Activated CD4-positive, CD25-positive, alpha-beta regulatory T cell treated with anti-CD3 and anti-CD28 coated beads, Interleukin-2, amount 50 U/mL, for 16 hours (primary cell): ENCODE data around the gene NAT9.
A peak's percentile ranks its signal among the peaks of the same experiment; 100 is the strongest.

Experiments
- DNase-seq: peaks from one replicate; pipeline ENCODE4 v3.0.0-alpha.2; 2020; ENCODE audit warnings: low read depth, low spot score

The NAT9 gene

DNA sequence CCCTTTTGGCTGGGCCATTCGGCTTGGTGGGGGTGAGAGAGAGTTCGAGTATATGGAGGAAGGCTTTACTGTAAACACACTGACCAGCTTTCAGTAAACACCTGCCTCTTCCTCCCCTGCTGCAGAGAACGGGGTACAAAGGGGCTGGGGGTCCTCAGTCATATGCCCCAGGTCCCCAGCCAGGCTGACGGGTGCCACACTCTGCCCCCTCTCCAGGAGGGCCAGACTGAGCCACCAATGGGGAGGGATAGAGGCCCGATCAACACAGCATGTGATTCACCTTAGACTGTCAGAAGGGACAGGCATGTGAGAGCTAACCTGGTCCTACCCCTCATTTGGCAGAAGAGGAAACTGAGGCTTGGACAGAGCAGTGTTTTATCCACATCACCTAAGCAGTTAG lies 14.7 kb downstream of the NAT9 start:
- DNase-seq = no peak

- DNase-seq = no peak
These were observed 15.6 kb downstream of the NAT9 start for GRCh38 chr17:74760404-74761105.

DNA sequence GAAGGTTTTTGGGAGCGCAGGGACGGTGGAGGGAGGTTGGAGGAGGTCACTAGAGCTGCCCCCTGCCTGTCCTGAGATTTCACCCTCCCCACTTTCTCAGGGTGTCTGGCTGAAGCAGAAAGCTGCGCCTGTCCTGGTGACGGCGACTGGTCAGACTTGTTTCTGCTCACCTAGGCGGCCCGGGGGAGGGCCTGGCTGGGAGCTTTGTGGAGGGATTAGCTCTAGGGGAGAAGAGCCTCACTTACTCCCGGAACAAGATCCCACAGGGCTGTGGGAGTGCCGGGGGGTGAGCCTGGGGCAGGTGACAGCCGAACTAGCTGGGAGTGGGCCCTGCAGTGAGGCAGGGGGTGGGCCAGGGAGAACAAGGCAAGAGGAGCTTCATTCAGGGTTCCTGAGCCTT lies 16.2 kb downstream of the NAT9 start:
- no peak for DNase-seq

DNA sequence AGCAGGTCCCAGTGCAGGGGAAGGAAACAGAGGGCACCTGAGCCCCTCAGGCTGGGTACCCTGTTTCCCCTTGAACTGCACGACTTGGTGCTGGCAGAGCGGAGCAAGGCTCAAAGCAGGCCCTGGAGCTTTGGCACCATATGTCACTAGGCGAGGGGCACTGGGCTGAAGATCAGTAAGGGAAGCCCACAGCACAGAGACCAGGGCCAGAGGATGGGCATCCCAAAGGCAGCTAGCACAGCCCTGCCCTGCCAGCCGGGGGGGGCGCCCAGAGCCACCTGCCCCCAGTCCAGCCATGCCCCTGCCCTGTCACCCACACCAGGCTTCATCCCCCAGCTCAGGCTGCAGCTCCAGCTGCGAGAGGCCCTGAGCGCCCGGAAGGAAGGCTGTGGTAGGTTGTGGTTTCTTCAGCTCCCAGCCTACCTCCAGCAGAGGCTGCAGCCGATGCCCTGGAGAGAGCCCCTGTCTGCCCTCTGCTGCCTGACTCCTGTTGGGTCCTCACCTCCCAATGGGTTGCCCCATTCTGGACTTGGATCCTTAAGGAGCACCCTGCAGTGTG lies 16.8 kb downstream of the NAT9 start:
- DNase-seq = no peak

DNA sequence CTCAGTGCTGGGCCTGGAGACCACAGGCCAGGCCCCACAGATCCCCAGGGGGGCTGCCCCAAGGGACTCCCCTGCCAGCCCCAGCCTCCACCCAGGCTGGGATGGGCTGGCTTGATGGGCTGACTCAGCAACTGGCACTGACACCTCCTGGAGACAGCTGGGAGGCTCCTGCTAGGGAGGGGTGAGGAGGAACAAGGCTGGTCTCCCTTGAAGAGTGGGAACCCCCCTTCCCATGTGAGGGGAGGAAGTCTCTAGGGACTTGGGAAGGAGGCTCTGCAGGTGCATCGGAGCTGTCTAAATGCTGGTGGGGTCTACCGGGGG lies 17.3 kb downstream of the NAT9 start:
- DNase-seq = no peak

- no peak for DNase-seq
These were observed 18.0 kb downstream of the NAT9 start for GRCh38 chr17:74757931-74758847.

DNA sequence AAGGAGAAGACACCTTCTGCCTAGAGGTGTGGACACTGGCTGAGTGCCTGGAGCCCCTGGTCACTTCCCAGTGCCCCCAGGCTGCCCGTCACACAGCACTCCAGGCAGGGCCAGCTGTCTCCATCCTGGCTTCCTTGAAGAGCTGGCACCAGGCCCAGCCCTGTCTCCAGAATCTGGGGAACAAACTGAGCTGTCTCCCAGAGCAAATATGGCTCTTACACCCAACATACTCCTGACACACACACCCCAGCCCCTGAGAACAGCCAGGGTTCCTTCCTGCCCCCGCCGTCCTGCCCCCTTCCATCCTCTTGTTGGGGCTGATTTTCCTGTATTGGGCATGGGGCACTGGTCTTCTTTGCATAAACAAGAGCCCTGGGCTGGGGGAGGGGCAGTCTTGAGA lies 18.6 kb downstream of the NAT9 start:
- DNase-seq = no peak

- no peak for DNase-seq
These were observed 19.3 kb downstream of the NAT9 start for GRCh38 chr17:74756891-74757290.

DNA sequence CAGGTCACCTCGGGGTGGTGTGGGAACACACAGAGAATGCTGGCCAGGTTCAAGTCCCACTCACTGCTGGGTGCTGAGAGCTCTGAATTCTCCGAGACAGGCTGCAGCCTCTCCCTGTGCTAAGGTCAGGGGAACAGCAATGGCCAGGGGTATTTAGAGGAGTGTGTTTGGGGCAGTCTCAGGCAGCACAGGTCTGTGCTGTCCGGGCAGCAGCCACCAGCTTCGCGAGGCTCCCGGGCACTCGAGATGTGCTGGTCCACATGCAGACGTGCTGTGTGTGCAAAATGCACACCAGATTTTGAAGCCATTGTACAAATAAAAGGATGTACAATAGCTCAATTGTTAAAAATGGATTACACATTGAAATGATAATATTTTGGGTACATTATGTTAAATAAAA lies 20.6 kb downstream of the NAT9 start:
- no peak for DNase-seq

DNA sequence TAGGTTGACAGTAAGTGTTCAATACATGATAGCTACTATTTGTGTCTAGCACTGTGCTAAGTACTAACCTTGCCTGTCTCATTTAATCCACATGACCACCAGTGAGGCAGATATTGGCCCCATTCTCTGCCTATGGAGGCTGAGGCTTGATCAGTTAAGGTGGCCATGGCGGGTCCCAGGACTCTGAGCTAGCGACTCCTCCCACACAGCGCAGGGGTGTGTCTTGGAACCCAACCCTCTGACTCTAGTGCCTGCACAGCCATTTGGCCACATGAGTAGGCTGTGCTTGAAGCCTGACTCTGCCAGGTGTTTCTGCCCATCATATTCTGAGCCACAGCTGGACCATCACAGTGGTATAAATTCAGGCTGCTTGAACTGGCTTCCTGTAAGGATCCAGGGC lies 21.3 kb downstream of the NAT9 start:
- DNase-seq = no peak

- no peak for DNase-seq
These were observed 23.2 kb downstream of the NAT9 start for GRCh38 chr17:74752822-74753401.

DNA sequence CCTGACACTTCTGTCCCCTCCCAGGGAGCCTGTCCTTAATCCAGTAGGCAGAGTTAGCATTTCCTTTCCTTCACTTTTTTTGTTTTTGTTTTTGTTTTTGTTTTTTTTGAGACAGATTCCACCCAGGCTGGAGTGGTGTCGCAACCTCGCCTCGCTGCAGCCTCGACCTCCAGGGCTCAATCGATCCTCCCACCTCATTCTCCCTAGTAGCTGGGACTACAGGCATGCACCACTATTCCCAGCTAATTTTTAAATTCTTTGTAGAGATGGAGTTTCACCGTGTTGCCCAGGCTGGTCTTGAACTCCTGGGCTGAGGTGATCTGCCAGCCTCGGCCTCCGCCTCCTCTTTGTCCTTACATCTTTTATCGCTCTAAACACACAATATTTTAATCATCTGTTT lies 23.7 kb downstream of the NAT9 start:
- no peak for DNase-seq

DNA sequence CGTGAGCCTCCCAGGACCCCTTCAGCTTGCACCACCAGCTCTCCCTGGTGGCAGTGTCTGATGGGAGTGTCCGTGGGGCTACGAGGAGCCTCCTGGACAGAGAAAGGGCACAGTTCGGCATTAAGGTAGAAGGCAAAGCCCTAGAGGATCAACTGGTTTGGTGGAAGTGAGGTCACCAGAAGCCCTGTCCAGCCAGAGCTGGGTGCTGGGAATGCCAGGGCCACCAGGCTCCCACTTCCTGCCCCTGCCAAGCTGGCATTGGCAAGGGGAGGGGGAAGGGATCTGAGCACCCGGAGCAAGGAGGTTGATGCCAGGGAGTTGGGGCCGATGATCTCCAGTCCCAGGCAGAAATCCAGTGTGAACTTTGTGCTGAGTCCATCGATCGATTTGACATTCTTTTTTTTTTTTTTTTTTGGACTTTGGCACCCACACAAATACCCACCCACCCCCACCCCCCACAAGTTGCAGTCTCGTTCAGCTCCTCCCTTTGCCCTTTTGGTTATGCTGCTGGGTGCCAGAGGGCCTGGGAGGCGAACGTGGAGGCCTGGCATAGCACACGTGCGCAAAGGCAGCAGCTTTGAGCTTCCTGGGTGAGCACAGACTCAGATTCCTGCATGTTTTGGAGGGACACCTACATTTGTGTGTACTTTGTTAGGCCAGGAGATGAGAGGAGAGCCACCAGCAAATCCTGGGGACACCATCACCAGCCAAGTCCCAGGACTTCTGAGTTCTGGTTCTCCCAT lies 25.6 kb downstream of the NAT9 start:
- no peak for DNase-seq

DNA sequence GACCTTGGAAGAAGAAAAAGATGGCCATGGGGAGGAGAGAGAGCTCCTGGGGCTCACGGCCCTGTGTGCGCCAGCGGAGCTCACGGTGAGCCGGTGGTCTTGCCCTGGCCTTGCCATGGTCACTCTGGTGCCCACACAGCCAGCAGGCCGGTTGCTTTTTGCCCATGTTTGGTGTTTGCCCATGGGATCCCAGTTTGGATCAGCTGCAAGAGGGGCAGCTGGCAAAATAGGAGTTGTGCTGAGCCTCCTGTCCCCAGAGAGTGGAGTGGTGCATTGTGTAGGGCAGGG lies 26.2 kb downstream of the NAT9 start:
- no peak for DNase-seq

- no peak for DNase-seq
These were observed 26.7 kb downstream of the NAT9 start for GRCh38 chr17:74749279-74750038.

DNA sequence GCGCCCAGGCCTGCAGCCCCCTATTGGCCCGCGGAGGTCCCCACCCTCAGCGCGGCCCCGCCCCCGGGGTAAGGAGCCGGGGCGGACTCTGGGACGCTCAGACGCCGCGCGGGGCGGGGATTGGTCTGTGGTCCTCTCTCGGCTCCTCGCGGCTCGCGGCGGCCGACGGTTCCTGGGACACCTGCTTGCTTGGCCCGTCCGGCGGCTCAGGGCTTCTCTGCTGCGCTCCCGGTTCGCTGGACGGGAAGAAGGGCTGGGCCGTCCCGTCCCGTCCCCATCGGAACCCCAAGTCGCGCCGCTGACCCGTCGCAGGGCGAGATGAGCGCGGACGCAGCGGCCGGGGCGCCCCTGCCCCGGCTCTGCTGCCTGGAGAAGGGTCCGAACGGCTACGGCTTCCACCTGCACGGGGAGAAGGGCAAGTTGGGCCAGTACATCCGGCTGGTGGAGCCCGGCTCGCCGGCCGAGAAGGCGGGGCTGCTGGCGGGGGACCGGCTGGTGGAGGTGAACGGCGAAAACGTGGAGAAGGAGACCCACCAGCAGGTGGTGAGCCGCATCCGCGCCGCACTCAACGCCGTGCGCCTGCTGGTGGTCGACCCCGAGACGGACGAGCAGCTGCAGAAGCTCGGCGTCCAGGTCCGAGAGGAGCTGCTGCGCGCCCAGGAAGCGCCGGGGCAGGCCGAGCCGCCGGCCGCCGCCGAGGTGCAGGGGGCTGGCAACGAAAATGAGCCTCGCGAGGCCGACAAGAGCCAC lies 27.4 kb downstream of the NAT9 start, which contains the start of gene NHERF1:
Gene NHERF1 (plus strand): TSS at position 100 of the 750 bp plus-strand sequence. CDS start 219 bp downstream, at position 319.
- peak; percentile 83 for DNase-seq

GRCh38 chr17:74748279-74748528 lies 27.9 kb downstream of the NAT9 start:
- no peak for DNase-seq

GRCh38 chr17:74746922-74747321 lies 29.2 kb downstream of the NAT9 start:
- DNase-seq = no peak

DNA sequence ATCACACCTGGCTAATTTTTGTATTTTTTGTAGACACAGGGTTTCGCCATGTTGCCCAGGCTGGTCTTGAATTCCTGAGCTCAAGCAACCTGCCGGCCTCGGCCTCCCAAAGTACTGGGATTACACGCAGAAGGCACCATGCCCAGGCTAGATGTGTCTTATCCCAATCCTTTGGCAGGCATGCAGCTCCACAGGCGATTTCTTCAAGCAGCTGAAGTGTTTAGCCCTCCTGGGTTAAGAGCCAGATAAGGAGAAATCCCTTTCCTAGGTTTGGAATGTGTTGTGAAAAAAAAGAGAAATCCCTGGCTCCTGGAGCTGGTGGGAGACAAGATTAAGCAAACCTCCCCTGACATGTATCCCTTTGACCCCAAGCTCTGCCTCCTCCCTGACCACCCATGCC lies 29.8 kb downstream of the NAT9 start:
- DNase-seq = no peak

DNA sequence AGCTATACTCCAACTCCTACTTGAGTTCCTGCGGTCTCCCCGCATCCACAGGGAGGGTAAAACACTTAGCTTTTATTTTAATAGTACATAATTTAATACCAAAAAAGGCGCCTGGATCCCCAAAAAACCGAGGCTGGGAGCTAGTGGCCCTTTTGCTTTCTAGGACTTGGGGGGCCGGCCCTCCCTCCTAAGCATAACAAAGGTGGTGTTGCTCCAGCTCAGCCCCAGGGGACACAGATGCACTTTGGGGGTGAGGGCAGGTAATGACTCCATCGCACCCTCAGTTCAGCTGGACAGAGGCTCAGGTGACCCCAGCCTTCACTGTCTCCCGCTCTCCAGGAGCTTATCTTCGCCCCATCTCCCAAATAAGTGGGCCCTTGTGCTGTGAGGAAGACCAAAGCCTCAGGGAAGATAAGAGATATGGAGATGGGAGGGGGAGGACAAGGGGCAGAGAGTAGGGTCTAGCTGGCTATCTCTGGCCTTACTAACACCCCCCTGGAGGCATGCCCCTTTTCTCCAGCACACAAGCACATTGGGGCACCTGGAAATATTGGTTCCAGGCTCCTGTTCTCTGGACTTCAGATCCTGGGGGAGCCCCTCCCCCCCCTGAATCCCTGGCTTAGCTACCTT lies 30.5 kb downstream of the NAT9 start:
- DNase-seq = no peak
